Lower lobe of right lung (tissue), 2 donors: Measurements from ENCODE around the gene RGS5. TPM values are rescaled to one million over a fixed set of nuclear protein-coding genes. Genes with fewer than 3 reads are reported as not detected.

Source experiments
- ATAC-seq, 2 donors: fragments of 200-7000 bp; cut with Tn5 transposase; one replicate each; pipeline ENCODE4 v1.9.1; 2020 to 2022; ENCODE audit warnings: mild to moderate bottlenecking in 2 of 2, moderate library complexity in 2 of 2
- DNase-seq: peaks from one replicate; pipeline ENCODE4 v3.0.0-alpha.2; 2020
- H3K27ac ChIP-seq: fragments of 200-600 bp; one replicate; pipeline ENCODE4 v1.8.0; 2022
- H3K27me3 ChIP-seq: fragments of 200-600 bp; one replicate; pipeline ENCODE4 v1.8.0; 2022; ENCODE audit warnings: low read depth
- H3K36me3 ChIP-seq: fragments of 200-600 bp; one replicate; pipeline ENCODE4 v1.8.0; 2022; ENCODE audit warnings: mild to moderate bottlenecking
- H3K4me1 ChIP-seq: fragments of 200-600 bp; one replicate; pipeline ENCODE4 v1.8.0; 2022
- H3K4me3 ChIP-seq: fragments of 200-600 bp; one replicate; pipeline ENCODE4 v1.8.0; 2022; ENCODE audit warnings: mild to moderate bottlenecking
- H3K9me3 ChIP-seq: fragments of 200-600 bp; one replicate; pipeline ENCODE4 v1.8.0; 2022
- CTCF ChIP-seq: fragments of 200-600 bp; IDR thresholded peaks from one replicate; pipeline ENCODE4 v1.8.0; 2022; ENCODE audit warnings: antibody characterized with exemption, mild to moderate bottlenecking
- intact Hi-C: fragments of 100-400 bp; cut with DNase I; formaldehyde crosslinking; loops from one replicate; pipeline ENCODE4 v1.11.0; 2022
- total RNA-seq: library from RNA; stranded (reverse); fragmentation: NEBNext Ultra II Directional; extraction: Animal tissue kit (Norgen Biotek cat#: 25700); gene quantifications from one replicate; pipeline ENCODE4 v1.2.1, GENCODE V29; 2021
- donor health status: DM: no; HTN: yes; CAD: no; lungs with severe emphysema.

The RGS5 gene
- total RNA-seq, 1 donor from 2014 or later = 90.0 TPM

GRCh38 chr1:163115887-163116286 lies 86.8 kb downstream of the RGS5 start:
- H3K9me3 ChIP-seq = no peaks in the 10 kb centered on the region
- intact Hi-C loops = no loop called here

GRCh38 chr1:163107655-163108054 lies 95.1 kb downstream of the RGS5 start:
- intact Hi-C loops = no loop called here

More at GRCh38 chr1:163115887-163116286, 86.8 kb downstream of the RGS5 start:
- no peaks in the 10 kb centered on the region for H3K4me1 ChIP-seq
- no peak overlapping the region for H3K4me3 ChIP-seq
- no peak for TF ChIP-seq CTCF
- no peak for ATAC-seq
- no peak for DNase-seq
- H3K27me3 ChIP-seq = no peaks in the 10 kb centered on the region
- no peaks in the 10 kb centered on the region for H3K36me3 ChIP-seq
- no peak overlapping the region for H3K27ac ChIP-seq

GRCh38 chr1:163106364-163106987 lies 96.2 kb downstream of the RGS5 start:
- Histone ChIP-seq H3K4me3 (no peak overlapping the region), H3K4me1 (no peaks in the 10 kb centered on the region), H3K9me3 (no peaks in the 10 kb centered on the region), H3K36me3 (no peaks in the 10 kb centered on the region), H3K27me3 (no peaks in the 10 kb centered on the region), H3K27ac (no peak overlapping the region)
- intact Hi-C loops = no loop called here
- no peak for TF ChIP-seq CTCF
- ATAC-seq (no peak), DNase-seq (no peak)

More at GRCh38 chr1:163107655-163108054, 95.1 kb downstream of the RGS5 start:
- no peak for TF ChIP-seq CTCF
- H3K27ac ChIP-seq = no peak overlapping the region
- DNase-seq (no peak), ATAC-seq (no peak)
- no peaks in the 10 kb centered on the region for H3K36me3 ChIP-seq
- no peaks in the 10 kb centered on the region for H3K4me1 ChIP-seq
- H3K4me3 ChIP-seq = no peak overlapping the region
- H3K9me3 ChIP-seq = no peaks in the 10 kb centered on the region
- no peaks in the 10 kb centered on the region for H3K27me3 ChIP-seq

GRCh38 chr1:163104385-163105099 lies 98.2 kb downstream of the RGS5 start:
- Histone ChIP-seq H3K4me1 (no peaks in the 10 kb centered on the region), H3K27ac (no peak overlapping the region), H3K4me3 (no peak overlapping the region), H3K27me3 (no peaks in the 10 kb centered on the region), H3K9me3 (no peaks in the 10 kb centered on the region), H3K36me3 (no peaks in the 10 kb centered on the region)
- DNase-seq = no peak
- no peak for ATAC-seq
- intact Hi-C loops = no loop called here
- TF ChIP-seq CTCF = no peak

- Histone ChIP-seq H3K9me3 (no peaks in the 10 kb centered on the region), H3K27ac (no peak overlapping the region), H3K36me3 (no peaks in the 10 kb centered on the region), H3K4me1 (no peaks in the 10 kb centered on the region), H3K4me3 (no peak overlapping the region), H3K27me3 (no peaks in the 10 kb centered on the region)
- DNase-seq = no peak
- intact Hi-C loops = no loop called here
- TF ChIP-seq CTCF = no peak
- no peak for ATAC-seq
These were observed 100.1 kb downstream of the RGS5 start for GRCh38 chr1:163102590-163102989.
